ENCODE data around the gene RAPGEF1.

DNA sequence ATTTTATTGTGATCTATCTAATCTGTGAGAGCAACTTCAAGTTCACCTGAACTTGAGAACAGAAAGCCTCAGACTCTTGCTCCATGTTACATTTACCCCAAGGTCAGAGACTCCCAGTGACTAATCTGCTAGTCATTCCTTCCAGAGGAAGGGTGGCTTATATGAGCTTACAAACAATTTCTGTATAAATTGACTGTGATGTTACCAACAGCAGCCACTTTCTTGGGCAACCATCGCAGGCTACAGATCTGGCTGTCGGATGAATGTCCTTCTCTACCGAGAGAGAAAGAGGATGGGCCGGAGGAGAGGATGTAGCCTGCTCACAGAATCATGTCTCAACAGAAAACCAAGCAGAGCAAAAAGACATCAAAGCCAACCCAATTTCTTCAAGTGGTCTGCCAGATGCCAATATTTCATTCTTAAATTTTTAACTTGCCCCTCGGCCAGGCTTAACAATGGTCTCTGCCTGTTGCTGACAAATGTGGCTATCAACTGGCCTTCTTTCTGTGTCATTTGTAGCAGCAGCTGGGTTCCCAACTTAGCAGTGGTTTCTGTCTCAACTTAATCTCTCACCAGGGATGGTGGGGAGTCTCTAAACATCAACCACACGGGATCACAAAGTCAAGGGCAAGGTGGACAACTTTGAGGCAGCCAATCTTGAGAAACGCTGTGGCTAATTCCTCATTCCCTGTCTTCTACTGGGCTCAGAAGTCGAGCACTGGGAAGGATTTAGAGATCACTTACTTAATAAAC, 81.3 kb downstream of the RAPGEF1 start:
- TF ChIP-seq EZH2 (IDR thresholded peaks at IDR 0.05; ENCODE audit: insufficient read depth, poor library complexity, severe bottlenecking) (no peak), EZH2phosphoT487 (IDR thresholded peaks at IDR 0.05; ENCODE audit: insufficient read depth, low read depth) (no peak)
